ENCODE data around the gene MRNIP.

The MRNIP gene

GRCh38 chr5:179869101-179869500, 10.5 kb upstream of the MRNIP start:
- Histone ChIP-seq H3K27me3 (ENCODE audit: control insufficient read depth, insufficient read depth, low read length) (no peaks in the 10 kb centered on the region), H3K9ac (no peak overlapping the region), H3K9me3 (ENCODE audit: control insufficient read depth, low read length) (no peaks in the 10 kb centered on the region), H3K27ac (no peak overlapping the region), H3K4me1 (no peaks in the 10 kb centered on the region), H3K36me3 (ENCODE audit: control insufficient read depth, insufficient read depth, low read length) (no peaks in the 10 kb centered on the region), H2AFZ (no peak overlapping the region), H3K4me2 (ENCODE audit: low read length) (no peak overlapping the region), H3K79me2 (no peaks in the 10 kb centered on the region), H3K4me3 (ENCODE audit: low read depth, low read length) (no peak overlapping the region)
- TF ChIP-seq CTCF (IDR thresholded peaks at IDR 0.05), result no peak

GRCh38 chr5:179868541-179868940, 9.9 kb upstream of the MRNIP start:
- Histone ChIP-seq H3K4me2 (ENCODE audit: low read length) (no peak overlapping the region), H3K27ac (no peak overlapping the region), H2AFZ (no peak overlapping the region), H3K4me1 (no peaks in the 10 kb centered on the region), H3K27me3 (ENCODE audit: control insufficient read depth, insufficient read depth, low read length) (no peaks in the 10 kb centered on the region), H3K9me3 (ENCODE audit: control insufficient read depth, low read length) (no peaks in the 10 kb centered on the region), H3K9ac (no peak overlapping the region), H3K36me3 (ENCODE audit: control insufficient read depth, insufficient read depth, low read length) (no peaks in the 10 kb centered on the region), H3K79me2 (no peaks in the 10 kb centered on the region), H3K4me3 (ENCODE audit: low read depth, low read length) (no peak overlapping the region)
- no peak for TF ChIP-seq CTCF (IDR thresholded peaks at IDR 0.05)

- no peak overlapping the region for H3K9ac ChIP-seq
- no peak for TF ChIP-seq CTCF (IDR thresholded peaks at IDR 0.05)
- no peak overlapping the region for H3K4me3 ChIP-seq (ENCODE audit: low read depth, low read length)
- no peaks in the 10 kb centered on the region for H3K4me1 ChIP-seq
- no peaks in the 10 kb centered on the region for H3K79me2 ChIP-seq
- H3K27me3 ChIP-seq (ENCODE audit: control insufficient read depth, insufficient read depth, low read length), result no peaks in the 10 kb centered on the region
- no peaks in the 10 kb centered on the region for H3K36me3 ChIP-seq (ENCODE audit: control insufficient read depth, insufficient read depth, low read length)
- no peak overlapping the region for H2AFZ ChIP-seq
- no peak overlapping the region for H3K4me2 ChIP-seq (ENCODE audit: low read length)
- no peaks in the 10 kb centered on the region for H3K9me3 ChIP-seq (ENCODE audit: control insufficient read depth, low read length)
- no peak overlapping the region for H3K27ac ChIP-seq
These were observed 8.9 kb upstream of the MRNIP start for GRCh38 chr5:179867476-179867875.

GRCh38 chr5:179867079-179867465, 8.5 kb upstream of the MRNIP start:
- no peak overlapping the region for H3K9ac ChIP-seq
- no peak for TF ChIP-seq CTCF (IDR thresholded peaks at IDR 0.05)
- H3K9me3 ChIP-seq (ENCODE audit: control insufficient read depth, low read length), result no peaks in the 10 kb centered on the region
- no peaks in the 10 kb centered on the region for H3K4me1 ChIP-seq
- no peak overlapping the region for H3K27ac ChIP-seq
- H3K4me2 ChIP-seq (ENCODE audit: low read length), result no peak overlapping the region
- no peak overlapping the region for H2AFZ ChIP-seq
- H3K27me3 ChIP-seq (ENCODE audit: control insufficient read depth, insufficient read depth, low read length), result no peaks in the 10 kb centered on the region
- no peaks in the 10 kb centered on the region for H3K79me2 ChIP-seq
- no peaks in the 10 kb centered on the region for H3K36me3 ChIP-seq (ENCODE audit: control insufficient read depth, insufficient read depth, low read length)
- H3K4me3 ChIP-seq (ENCODE audit: low read depth, low read length), result no peak overlapping the region

GRCh38 chr5:179866241-179867078, 7.8 kb upstream of the MRNIP start:
- Histone ChIP-seq H3K27me3 (ENCODE audit: control insufficient read depth, insufficient read depth, low read length) (no peaks in the 10 kb centered on the region), H3K9me3 (ENCODE audit: control insufficient read depth, low read length) (no peaks in the 10 kb centered on the region), H3K79me2 (no peaks in the 10 kb centered on the region), H3K4me1 (no peaks in the 10 kb centered on the region), H3K4me2 (ENCODE audit: low read length) (no peak overlapping the region), H3K9ac (no peak overlapping the region), H3K27ac (no peak overlapping the region), H2AFZ (no peak overlapping the region), H3K36me3 (ENCODE audit: control insufficient read depth, insufficient read depth, low read length) (no peaks in the 10 kb centered on the region), H3K4me3 (ENCODE audit: low read depth, low read length) (no peak overlapping the region)
- TF ChIP-seq CTCF (IDR thresholded peaks at IDR 0.05), result no peak

Data from parathyroid adenoma (tissue), 2 donors.